A673 (cell line): ENCODE measurements around the gene RPUSD4. TPM values are rescaled to one million over a fixed set of nuclear protein-coding genes. Genes with fewer than 3 reads are reported as not detected.

ENCODE experiments used
- BruUV-seq: library from RNA; stranded (reverse); fragments of 400-500 nt; replicated peaks from 2 replicates; lab custom pipeline; 2021; lab: Mats Ljungman, UMichigan
- CTCF ChIA-PET: fragments of 300-600 bp; sonication (Branson Sonifier 250); formaldehyde crosslinking; loops from one replicate; lab custom pipeline; 2022; ENCODE audit warnings: antibody characterized with exemption; lab: Charles Lee
- POLR2A ChIA-PET: fragments of 300-600 bp; sonication (Branson Sonifier 250); formaldehyde crosslinking; loops from one replicate; lab custom pipeline; 2022; ENCODE audit warnings: antibody characterized with exemption; ENCODE audit not compliant: low non-redundant PET; lab: Charles Lee
- DNase-seq: peaks from one replicate; pipeline ENCODE4 v3.0.0-alpha.2; 2015; ENCODE audit warnings: low spot score
- H3K27ac ChIP-seq: fragments of 200-600 bp; sonication (generic); 2 replicates; pipeline ENCODE4 v1.5.1; 2016; ENCODE audit warnings: mixed run types, low read depth, mild to moderate bottlenecking, mixed read lengths, antibody characterized with exemption, low read length; ENCODE audit not compliant: poor library complexity, severe bottlenecking
- H3K27me3 ChIP-seq: fragments of 200-600 bp; sonication (generic); replicated peaks from 2 replicates; pipeline ENCODE4 v1.6.1; 2017; ENCODE audit warnings: mixed run types, low read depth, mild to moderate bottlenecking, mixed read lengths, antibody characterized with exemption, low read length; ENCODE audit not compliant: insufficient read depth, poor library complexity
- H3K36me3 ChIP-seq: fragments of 200-600 bp; sonication (generic); 2 replicates; pipeline ENCODE4 v1.6.1; 2016; ENCODE audit warnings: mixed run types, mild to moderate bottlenecking, mixed read lengths, antibody characterized with exemption, low read length; ENCODE audit not compliant: insufficient read depth, poor library complexity, severe bottlenecking
- H3K4me1 ChIP-seq: fragments of 200-600 bp; sonication (generic); 2 replicates; pipeline ENCODE4 v1.6.1; 2017; ENCODE audit warnings: mixed run types, mild to moderate bottlenecking, mixed read lengths, antibody characterized with exemption, low read length; ENCODE audit not compliant: insufficient read depth, poor library complexity, severe bottlenecking
- H3K4me3 ChIP-seq: fragments of 200-600 bp; sonication (generic); 2 replicates; pipeline ENCODE4 v1.5.1; 2016; ENCODE audit warnings: low read depth, mixed run types, mild to moderate bottlenecking, mixed read lengths, low read length; ENCODE audit not compliant: poor library complexity, severe bottlenecking
- H3K9me3 ChIP-seq: fragments of 200-600 bp; sonication (generic); 2 replicates; pipeline ENCODE4 v1.6.1; 2016; ENCODE audit warnings: mixed run types, low read depth, mild to moderate bottlenecking, mixed read lengths, antibody characterized with exemption, low read length; ENCODE audit not compliant: poor library complexity, severe bottlenecking
- EZH2 ChIP-seq: fragments of 200-600 bp; sonication (generic); IDR thresholded peaks from 2 replicates; pipeline ENCODE4 v1.6.1; 2017; ENCODE audit warnings: borderline replicate concordance, low read depth, mild to moderate bottlenecking, mixed read lengths, antibody characterized with exemption, low read length; ENCODE audit not compliant: poor library complexity, severe bottlenecking
- intact Hi-C: fragments of 100-400 bp; cut with micrococcal nuclease; formaldehyde crosslinking; loops from one replicate; pipeline ENCODE4 v1.10.0; 2022; ENCODE audit not compliant: unreplicated experiment
- total RNA-seq: library from RNA; stranded (reverse); gene quantifications from 2 replicates; pipeline ENCODE4 v1.2.3, GENCODE V29; 2021
- TF ChIP-seq, protein P1 (sequence below): fragments of 300-800, 200-600 bp; sonication (generic); conservative IDR thresholded peaks from 2 replicates; pipeline ENCODE4 v1.5.1; 2017; ENCODE audit warnings: low read depth, mild to moderate bottlenecking, antibody characterized with exemption, low read length, moderate library complexity, mixed read lengths

The RPUSD4 gene
- total RNA-seq, 1 experiment from 2014 or later: 53.9 TPM

DNA sequence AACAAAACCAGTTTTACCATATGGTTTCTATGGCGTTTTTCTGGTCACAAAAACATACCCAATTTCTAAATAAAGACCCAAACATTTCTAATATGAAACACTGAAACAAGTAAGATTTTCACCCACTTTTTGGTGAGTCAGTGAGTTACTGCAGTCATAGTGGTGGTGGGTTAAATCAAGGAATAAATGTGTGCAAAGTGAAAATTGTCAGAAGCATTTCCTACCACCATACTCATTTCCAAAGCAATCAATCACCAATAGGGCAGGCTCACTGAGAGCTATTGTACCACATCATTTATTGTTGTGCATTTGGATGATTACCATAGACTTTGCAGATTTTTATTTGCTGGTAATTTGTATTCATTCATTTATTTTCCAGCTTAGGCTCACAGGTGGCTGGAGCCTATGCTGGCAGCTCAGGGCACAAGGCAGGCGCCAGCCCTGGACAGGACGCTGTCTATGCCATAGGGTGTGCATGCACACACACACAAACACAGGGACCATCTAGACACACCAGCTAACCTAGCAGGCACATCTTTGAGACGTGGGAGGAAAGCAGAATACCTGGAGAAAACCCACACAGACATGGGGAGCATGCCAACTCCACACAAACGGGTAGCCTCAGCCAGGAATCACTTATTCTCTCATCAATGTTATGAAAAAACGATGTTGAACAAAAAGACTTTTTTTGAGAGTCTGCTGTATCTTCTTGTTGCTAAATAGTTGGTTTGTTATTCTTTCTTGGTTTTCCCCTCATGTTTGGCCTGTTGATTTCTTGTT, 5.3 kb upstream of the RPUSD4 start:
- intact Hi-C loops: no loop called here
- ChIA-PET CTCF (no interaction called here), POLR2A (no interaction called here)
- DNase-seq: no peak
- no peaks in the 10 kb centered on the region for H3K9me3 ChIP-seq
- H3K36me3 ChIP-seq: no peaks in the 10 kb centered on the region
- H3K4me3 ChIP-seq: no peak overlapping the region
- TF ChIP-seq EZH2: no peak
- TF ChIP-seq, protein P1, sequence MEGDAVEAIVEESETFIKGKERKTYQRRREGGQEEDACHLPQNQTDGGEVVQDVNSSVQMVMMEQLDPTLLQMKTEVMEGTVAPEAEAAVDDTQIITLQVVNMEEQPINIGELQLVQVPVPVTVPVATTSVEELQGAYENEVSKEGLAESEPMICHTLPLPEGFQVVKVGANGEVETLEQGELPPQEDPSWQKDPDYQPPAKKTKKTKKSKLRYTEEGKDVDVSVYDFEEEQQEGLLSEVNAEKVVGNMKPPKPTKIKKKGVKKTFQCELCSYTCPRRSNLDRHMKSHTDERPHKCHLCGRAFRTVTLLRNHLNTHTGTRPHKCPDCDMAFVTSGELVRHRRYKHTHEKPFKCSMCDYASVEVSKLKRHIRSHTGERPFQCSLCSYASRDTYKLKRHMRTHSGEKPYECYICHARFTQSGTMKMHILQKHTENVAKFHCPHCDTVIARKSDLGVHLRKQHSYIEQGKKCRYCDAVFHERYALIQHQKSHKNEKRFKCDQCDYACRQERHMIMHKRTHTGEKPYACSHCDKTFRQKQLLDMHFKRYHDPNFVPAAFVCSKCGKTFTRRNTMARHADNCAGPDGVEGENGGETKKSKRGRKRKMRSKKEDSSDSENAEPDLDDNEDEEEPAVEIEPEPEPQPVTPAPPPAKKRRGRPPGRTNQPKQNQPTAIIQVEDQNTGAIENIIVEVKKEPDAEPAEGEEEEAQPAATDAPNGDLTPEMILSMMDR: no peak
- no TSS peak for BruUV-seq
- H3K4me1 ChIP-seq: peaks cover 14% of the 10 kb centered on the region
- H3K27me3 ChIP-seq: no peaks in the 10 kb centered on the region
- H3K27ac ChIP-seq: no peak overlapping the region

DNA sequence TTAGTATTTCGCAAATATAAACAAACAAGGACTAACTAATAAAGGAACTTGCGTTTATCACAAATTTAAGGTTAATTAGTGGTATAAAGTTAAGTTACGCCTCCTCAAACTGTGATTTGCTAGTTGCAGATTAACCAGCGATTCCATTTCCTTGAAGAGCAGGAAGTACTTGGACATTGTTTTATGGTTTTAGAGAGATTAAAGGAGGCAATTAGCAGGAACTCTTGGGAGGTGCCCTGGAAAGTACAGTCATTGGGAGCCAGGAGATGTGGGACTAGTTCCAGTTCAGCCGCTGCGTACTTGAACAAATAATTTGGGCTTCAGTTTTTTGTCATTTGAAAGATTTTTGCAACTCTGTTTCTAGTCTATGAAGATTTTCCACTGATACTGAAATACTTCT, 3.4 kb upstream of the RPUSD4 start:
- Histone ChIP-seq H3K36me3 (no peaks in the 10 kb centered on the region), H3K27ac (no peak overlapping the region), H3K4me3 (no peak overlapping the region), H3K9me3 (no peaks in the 10 kb centered on the region), H3K27me3 (no peaks in the 10 kb centered on the region), H3K4me1 (peaks cover 21% of the 10 kb centered on the region)
- peak; percentile 46 for DNase-seq
- BruUV-seq: no TSS peak
- intact Hi-C loops: no loop called here
- no peak for TF ChIP-seq EZH2
- TF ChIP-seq, protein P1: no peak
- ChIA-PET POLR2A (no interaction called here), CTCF (interaction anchor here (0.7 kb wide), 1 partner anchor 334 kb away, joined by 3 read pairs; no protein-coding TSS in a partner anchor)

DNA sequence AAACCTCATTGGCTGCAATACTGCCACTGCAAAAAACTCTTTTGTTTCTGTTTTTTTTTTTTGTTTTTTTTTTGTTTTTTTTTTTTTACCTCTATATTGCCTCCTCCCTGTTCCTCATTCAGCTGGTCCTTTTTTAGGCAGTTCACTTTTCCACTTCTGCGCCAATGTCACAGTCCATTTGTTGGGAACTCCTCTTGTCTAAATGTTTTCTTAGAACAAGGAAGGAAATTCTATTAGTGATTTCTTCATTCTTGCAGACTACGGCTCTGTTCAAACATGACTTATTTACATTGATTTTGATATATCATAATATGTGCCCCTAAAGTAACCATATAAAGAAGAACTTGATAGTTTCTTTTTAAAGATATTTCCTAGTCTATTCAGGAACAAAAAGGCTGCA, 3.0 kb upstream of the RPUSD4 start:
- H3K4me1 ChIP-seq: peaks cover 21% of the 10 kb centered on the region
- BruUV-seq: no TSS peak
- ChIA-PET CTCF (no interaction called here), POLR2A (no interaction called here)
- peaks cover 4% of the 10 kb centered on the region for H3K36me3 ChIP-seq
- no peak overlapping the region for H3K27ac ChIP-seq
- H3K4me3 ChIP-seq: no peak overlapping the region
- intact Hi-C loops: no loop called here
- no peak for TF ChIP-seq EZH2
- TF ChIP-seq, protein P1: no peak
- DNase-seq: no peak
- H3K9me3 ChIP-seq: no peaks in the 10 kb centered on the region
- no peaks in the 10 kb centered on the region for H3K27me3 ChIP-seq
